Measurements from ENCODE around the gene IDI1.
A peak's percentile ranks its signal among the peaks of the same experiment; 100 is the strongest.
"Not testable (repeated sequence)": the region's sequence is repeated elsewhere in the genome, so short reads cannot be mapped to it uniquely, and the experiment has no call there.

Gene IDI1

DNA sequence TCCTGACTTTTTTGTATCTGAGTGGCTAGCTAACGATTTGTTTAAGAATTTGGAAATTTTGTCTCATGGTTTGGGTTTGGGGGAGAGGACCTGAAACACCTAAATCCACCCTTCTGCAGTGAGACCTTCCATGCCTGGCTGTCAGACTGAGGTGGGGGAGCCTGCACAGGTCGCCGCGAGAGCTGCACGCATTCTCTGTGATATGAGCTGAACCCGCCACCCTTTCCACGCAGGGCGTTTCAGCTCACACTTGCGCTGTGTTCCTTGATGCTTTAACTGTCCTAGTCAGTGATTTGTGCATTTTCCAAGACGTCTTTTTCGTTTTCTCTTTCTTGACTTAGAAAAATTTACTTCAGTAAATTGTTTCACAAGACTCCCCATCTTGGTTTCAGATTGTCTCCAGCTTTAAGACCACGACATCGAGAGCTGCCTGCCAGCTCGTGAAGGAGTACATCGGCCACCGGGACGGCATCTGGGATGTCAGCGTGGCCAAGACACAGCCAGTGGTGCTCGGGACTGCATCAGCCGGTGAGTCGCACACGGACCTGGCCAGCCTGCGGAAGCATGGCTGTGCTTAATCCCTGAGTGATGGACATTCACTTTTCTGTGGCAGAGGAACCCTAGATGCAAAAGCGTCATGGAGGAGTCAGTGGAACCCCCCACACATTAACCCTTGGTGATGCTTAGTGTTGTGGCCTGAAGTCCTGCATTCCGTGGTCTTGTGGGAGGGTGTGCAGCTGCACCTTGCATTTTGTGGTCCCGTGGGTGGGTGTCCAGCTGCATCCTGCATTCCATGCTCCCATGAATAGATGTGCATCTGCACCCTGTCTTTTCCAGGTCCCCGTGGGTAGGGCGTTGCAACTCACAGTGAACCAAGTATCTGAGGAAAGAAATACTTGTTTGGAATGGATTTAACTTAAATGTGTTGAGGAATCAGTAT, 35.4 kb upstream of the IDI1 start:
- Histone ChIP-seq H3K4me3 (ENCODE audit: low read length) (no peak overlapping the region), H3K4me1 (ENCODE audit: control insufficient read depth, insufficient read depth, low read length) (no peaks in the 10 kb centered on the region), H3K9ac (ENCODE audit: low read length) (no peak overlapping the region), H3K27me3 (replicated peaks; ENCODE audit: control insufficient read depth, insufficient read depth, low read length) (no peaks in the 10 kb centered on the region), H3K9me3 (ENCODE audit: control insufficient read depth, low read length) (no peaks in the 10 kb centered on the region), H3K36me3 (ENCODE audit: control insufficient read depth, insufficient read depth, low read length, severe bottlenecking) (peaks cover 96% of the 10 kb centered on the region)
- no peak for DNase-seq (ENCODE audit: low read depth)

DNA sequence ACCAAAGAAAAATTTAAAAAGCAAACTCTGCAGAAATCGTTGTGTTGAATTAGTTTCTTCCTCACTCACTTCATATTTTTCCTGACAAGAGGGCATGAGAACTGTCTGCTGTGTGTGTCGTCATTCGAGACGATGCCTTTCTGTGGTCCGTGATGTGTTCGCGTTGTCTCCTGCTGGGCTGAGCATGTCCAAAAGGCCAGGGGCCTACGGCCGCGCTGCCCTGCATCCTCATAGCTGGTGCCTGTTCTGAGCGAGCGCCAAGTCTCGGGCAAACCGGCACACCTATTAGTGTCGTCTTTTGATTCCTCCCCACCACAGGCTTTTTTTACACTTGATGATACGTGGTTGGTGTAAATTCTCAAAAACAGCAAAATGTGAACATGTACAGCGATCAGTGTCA, 34.7 kb upstream of the IDI1 start:
- Histone ChIP-seq H3K36me3 (ENCODE audit: control insufficient read depth, insufficient read depth, low read length, severe bottlenecking) (peaks cover 95% of the 10 kb centered on the region), H3K4me1 (ENCODE audit: control insufficient read depth, insufficient read depth, low read length) (no peaks in the 10 kb centered on the region)
- DNase-seq (ENCODE audit: low read depth): no peak

DNA sequence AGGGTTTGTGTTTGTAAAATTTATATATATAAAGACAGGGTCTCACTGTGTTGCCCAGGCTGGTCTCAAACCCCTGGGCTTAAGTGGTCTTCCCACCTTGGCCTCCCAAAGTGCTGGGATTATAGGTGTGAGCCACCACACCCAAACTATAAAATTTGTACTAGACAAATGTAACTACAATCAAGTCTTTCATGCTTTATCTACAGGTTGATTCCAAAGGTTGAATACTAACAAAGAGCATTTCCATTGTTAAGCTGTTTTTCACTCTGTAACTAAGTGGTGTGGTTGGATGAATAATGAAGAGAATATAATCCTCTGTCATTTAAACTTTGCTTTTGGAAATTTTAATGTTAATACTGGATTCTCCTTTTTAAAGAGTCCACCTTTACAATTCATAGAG, 29.7 kb upstream of the IDI1 start:
- no peaks in the 10 kb centered on the region for H3K9me3 ChIP-seq (ENCODE audit: control insufficient read depth, low read length)
- H3K27me3 ChIP-seq (replicated peaks; ENCODE audit: control insufficient read depth, insufficient read depth, low read length): no peaks in the 10 kb centered on the region
- DNase-seq (ENCODE audit: low read depth): no peak
- H3K9ac ChIP-seq (ENCODE audit: low read length): no peak overlapping the region
- no peaks in the 10 kb centered on the region for H3K4me1 ChIP-seq (ENCODE audit: control insufficient read depth, insufficient read depth, low read length)
- H3K4me3 ChIP-seq (ENCODE audit: low read length): no peak overlapping the region
- peaks cover 67% of the 10 kb centered on the region for H3K36me3 ChIP-seq (ENCODE audit: control insufficient read depth, insufficient read depth, low read length, severe bottlenecking)

More for the DNA sequence above, 34.7 kb upstream of the IDI1 start:
- no peaks in the 10 kb centered on the region for H3K27me3 ChIP-seq (replicated peaks; ENCODE audit: control insufficient read depth, insufficient read depth, low read length)
- no peaks in the 10 kb centered on the region for H3K9me3 ChIP-seq (ENCODE audit: control insufficient read depth, low read length)
- H3K9ac ChIP-seq (ENCODE audit: low read length): no peak overlapping the region
- no peak overlapping the region for H3K4me3 ChIP-seq (ENCODE audit: low read length)

DNA sequence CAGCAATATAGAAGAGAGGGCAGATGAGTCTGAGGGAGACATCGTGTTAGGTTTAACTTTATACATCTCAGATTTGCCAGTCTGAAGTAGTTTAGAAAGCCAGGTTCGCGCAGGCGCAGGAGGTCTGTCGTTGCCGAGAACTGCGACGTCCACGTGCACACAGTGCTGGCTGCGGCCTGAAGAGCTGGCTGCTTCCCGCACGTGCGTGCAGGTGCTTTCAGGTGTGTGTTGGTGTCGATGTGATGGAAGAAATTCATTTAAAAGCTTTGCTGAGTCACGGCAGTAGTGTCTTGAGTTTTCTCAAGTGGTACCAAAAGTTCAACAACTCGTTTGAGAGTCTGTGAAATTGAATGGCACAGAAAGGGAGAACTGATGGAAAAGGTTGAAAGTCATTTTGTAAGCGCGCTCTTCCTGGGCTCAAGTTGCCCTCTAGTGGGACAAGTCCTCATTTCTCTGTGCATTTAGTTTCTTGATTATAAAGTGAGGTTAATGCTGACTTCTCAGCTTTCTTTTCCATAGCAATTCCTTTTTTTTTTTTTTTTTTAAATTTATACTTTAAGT, 25.9 kb upstream of the IDI1 start:
- Histone ChIP-seq H3K9me3 (ENCODE audit: control insufficient read depth, low read length) (no peaks in the 10 kb centered on the region), H3K9ac (ENCODE audit: low read length) (no peak overlapping the region), H3K27me3 (replicated peaks; ENCODE audit: control insufficient read depth, insufficient read depth, low read length) (no peaks in the 10 kb centered on the region), H3K36me3 (ENCODE audit: control insufficient read depth, insufficient read depth, low read length, severe bottlenecking) (peaks cover 48% of the 10 kb centered on the region), H3K4me3 (ENCODE audit: low read length) (no peak overlapping the region), H3K4me1 (ENCODE audit: control insufficient read depth, insufficient read depth, low read length) (peaks cover 9% of the 10 kb centered on the region)
- no peak for DNase-seq (ENCODE audit: low read depth)

DNA sequence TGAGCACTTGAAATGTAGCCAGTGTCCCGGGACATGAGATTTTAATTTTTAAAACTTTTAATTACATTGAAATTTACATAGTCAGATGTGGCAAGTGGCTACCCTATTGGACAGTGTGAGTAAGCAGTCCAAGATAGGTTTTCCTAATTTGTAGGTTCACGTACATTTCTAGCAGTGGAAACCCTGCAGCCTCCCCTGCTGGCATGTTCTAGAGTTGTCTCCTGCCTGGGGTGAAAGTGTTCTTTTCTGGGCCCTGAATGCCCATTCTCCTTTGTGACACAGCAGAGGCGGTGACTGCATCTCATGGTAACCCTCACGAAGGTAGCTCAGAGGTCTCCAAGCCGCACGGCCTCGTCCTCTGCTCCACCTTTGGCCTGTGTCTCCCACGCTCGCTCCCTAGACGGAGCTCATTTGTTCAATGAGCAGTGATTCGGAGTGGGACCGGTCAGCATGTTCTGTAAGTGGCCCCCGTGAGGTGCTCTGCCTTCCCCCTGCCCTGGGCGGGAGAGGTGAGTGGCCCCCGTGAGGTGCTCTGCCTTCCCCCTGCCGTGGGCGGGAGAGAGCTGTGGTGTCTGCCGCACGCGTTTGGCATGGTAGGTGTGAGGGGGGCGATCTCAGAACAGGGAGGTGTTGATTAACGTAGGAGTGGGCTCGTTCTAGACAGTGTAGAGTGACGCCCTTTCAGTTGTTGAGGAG, 25.3 kb upstream of the IDI1 start:
- H3K4me1 ChIP-seq (ENCODE audit: control insufficient read depth, insufficient read depth, low read length): peaks cover 14% of the 10 kb centered on the region
- no peak overlapping the region for H3K4me3 ChIP-seq (ENCODE audit: low read length)
- no peak for DNase-seq (ENCODE audit: low read depth)
- H3K27me3 ChIP-seq (replicated peaks; ENCODE audit: control insufficient read depth, insufficient read depth, low read length): no peaks in the 10 kb centered on the region
- no peak overlapping the region for H3K9ac ChIP-seq (ENCODE audit: low read length)
- no peaks in the 10 kb centered on the region for H3K9me3 ChIP-seq (ENCODE audit: control insufficient read depth, low read length)
- H3K36me3 ChIP-seq (ENCODE audit: control insufficient read depth, insufficient read depth, low read length, severe bottlenecking): peaks cover 42% of the 10 kb centered on the region

DNA sequence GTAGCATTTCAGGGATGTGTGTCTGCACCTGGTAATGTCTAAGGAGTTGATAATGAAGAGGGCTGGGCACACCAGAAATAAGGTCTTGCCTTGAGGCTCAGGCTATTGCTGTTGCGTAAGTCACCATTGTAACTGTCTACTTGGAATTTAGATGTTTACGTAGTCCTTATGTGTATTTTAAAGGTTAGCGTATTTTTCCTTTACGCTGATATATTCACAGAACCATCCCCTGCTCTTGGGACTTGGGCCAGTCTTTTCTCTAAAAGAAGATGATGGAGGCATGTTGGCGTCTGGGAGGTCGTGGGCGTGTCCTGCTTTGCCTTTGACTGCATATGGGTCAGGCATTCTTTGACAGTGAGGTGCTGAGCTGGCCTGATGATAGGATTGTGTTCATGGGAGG, 22.0 kb upstream of the IDI1 start:
- Histone ChIP-seq H3K27me3 (replicated peaks; ENCODE audit: control insufficient read depth, insufficient read depth, low read length) (no peaks in the 10 kb centered on the region), H3K4me3 (ENCODE audit: low read length) (no peak overlapping the region)
- DNase-seq (ENCODE audit: low read depth): peak; percentile 13

DNA sequence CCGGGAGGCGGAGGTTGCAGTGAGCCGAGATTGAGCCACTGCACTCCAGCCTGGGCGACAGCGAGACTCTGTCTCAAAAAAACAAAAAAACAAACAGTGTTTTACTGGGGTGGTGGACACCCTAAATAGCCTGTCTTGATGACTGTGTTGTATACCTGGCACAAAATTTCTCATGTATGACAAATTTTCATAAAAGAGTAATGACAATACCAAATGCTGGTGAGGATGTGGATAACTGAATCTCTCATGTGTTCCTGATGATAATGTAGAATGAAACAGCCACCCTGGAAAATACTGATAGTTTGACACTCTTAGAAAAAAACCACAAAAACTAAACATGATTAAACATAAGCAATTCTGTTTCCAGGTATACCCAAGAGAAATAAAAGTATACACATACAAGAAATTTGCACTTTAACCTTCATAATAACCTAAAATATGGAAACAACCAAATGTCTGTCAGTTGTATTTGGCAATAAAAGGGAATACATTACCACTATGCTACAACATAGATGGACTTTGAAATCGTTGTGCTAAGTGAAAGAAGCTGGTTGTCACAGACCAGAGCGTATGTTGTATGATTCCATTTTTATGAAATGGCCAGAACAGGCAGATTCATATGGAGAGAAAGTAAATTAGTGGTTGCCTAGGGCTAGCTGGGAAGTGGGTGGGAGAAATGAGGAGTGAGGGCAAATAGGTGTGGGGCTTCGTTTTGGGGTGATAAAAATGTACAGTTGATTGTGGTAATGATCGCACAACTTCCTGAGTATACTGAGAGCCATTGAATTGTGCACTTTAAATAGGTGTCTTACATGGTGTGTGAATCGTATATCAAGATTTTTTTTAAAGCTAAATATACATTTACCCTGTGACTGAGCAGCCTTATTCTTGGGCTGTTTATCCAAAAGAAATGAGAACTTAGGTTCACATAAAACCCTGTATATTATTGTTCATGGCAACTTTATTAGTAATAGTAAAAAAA, 19.8 kb upstream of the IDI1 start:
- H3K36me3 ChIP-seq (ENCODE audit: control insufficient read depth, insufficient read depth, low read length, severe bottlenecking): peaks cover 24% of the 10 kb centered on the region
- no peak for DNase-seq (ENCODE audit: low read depth)

More for the DNA sequence above, 22.0 kb upstream of the IDI1 start:
- Histone ChIP-seq H3K9ac (ENCODE audit: low read length) (no peak overlapping the region), H3K36me3 (ENCODE audit: control insufficient read depth, insufficient read depth, low read length, severe bottlenecking) (peaks cover 28% of the 10 kb centered on the region), H3K4me1 (ENCODE audit: control insufficient read depth, insufficient read depth, low read length) (peaks cover 14% of the 10 kb centered on the region), H3K9me3 (ENCODE audit: control insufficient read depth, low read length) (no peaks in the 10 kb centered on the region)

DNA sequence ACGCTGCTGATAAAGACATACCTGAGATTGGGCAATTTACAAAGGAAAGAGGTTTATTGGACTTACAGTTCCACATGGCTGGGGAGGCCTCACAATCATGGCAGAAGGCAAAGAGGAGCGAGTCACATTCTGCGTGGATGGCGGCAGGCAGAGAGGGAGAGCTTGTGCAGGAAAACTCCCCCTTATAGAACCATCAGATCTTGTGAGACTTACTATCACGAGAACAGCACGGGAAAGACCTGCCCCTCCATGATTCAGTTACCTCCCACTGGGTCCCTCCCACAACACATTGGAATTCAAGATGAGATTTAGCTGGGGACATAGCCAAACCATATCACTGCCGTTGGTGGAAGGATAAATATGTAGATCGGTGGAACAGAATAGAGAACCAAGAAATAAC, 17.8 kb upstream of the IDI1 start:
- H3K4me3 ChIP-seq (ENCODE audit: low read length); DNase-seq (ENCODE audit: low read depth); H3K27me3 ChIP-seq (replicated peaks; ENCODE audit: control insufficient read depth, insufficient read depth, low read length); H3K9me3 ChIP-seq (ENCODE audit: control insufficient read depth, low read length); H3K9ac ChIP-seq (ENCODE audit: low read length): not testable (repeated sequence)
- peaks cover 13% of the 10 kb centered on the region for H3K36me3 ChIP-seq (ENCODE audit: control insufficient read depth, insufficient read depth, low read length, severe bottlenecking)
- H3K4me1 ChIP-seq (ENCODE audit: control insufficient read depth, insufficient read depth, low read length): peaks cover 14% of the 10 kb centered on the region

More for the DNA sequence above, 19.8 kb upstream of the IDI1 start:
- peaks cover 14% of the 10 kb centered on the region for H3K4me1 ChIP-seq (ENCODE audit: control insufficient read depth, insufficient read depth, low read length)
- no peaks in the 10 kb centered on the region for H3K27me3 ChIP-seq (replicated peaks; ENCODE audit: control insufficient read depth, insufficient read depth, low read length)
- no peak overlapping the region for H3K4me3 ChIP-seq (ENCODE audit: low read length)
- H3K9ac ChIP-seq (ENCODE audit: low read length): no peak overlapping the region
- H3K9me3 ChIP-seq (ENCODE audit: control insufficient read depth, low read length): no peaks in the 10 kb centered on the region

DNA sequence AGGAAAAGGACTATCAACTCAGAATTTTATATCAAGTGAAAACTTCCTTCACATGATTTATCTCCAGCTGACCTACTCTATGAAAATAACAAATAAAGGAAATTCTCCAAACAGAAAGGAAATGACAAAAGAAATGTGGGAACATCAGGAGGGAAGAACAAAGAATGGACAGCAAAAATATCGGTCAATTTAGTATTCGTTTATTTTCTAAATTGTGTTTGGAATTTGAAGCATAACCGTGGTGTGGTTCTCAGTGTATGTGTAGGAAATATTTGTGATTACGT, 16.0 kb upstream of the IDI1 start:
- Histone ChIP-seq H3K36me3 (ENCODE audit: control insufficient read depth, insufficient read depth, low read length, severe bottlenecking) (peaks cover 13% of the 10 kb centered on the region), H3K9me3 (ENCODE audit: control insufficient read depth, low read length) (no peaks in the 10 kb centered on the region), H3K4me1 (ENCODE audit: control insufficient read depth, insufficient read depth, low read length) (peaks cover 6% of the 10 kb centered on the region), H3K27me3 (replicated peaks; ENCODE audit: control insufficient read depth, insufficient read depth, low read length) (no peaks in the 10 kb centered on the region), H3K4me3 (ENCODE audit: low read length) (no peak overlapping the region), H3K9ac (ENCODE audit: low read length) (no peak overlapping the region)
- DNase-seq (ENCODE audit: low read depth): no peak

DNA sequence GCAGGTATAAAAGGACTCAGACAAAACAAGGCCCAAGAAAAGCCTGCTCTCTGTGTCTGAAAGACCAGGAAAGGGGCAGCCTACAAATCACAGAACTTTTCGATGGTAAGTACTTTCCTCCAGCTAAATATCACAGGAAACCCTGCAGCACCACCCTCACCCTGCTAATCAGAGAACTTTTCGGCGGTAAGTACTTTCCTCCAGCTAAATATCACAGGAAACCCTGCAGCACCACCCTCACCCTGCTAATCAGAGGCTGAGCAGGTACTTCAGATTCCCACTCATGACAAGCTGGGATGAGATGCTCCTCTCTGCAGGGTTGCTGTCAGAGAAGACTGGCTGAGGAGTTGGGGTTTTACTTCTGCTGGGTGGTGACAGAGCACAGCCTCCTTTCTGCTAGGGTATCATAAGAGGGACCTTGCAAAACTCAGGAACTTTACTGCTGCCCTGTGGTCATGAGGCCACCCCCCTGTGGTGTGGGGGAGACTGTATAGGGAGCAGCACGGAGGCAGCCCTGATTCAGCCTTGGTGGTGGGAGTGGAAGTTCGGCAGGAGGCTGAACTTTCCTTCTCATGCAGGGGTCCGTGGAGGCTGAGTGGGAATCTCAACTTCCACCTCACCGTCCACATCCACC, 14.4 kb upstream of the IDI1 start:
- Histone ChIP-seq H3K9ac (ENCODE audit: low read length) (no peak overlapping the region), H3K36me3 (ENCODE audit: control insufficient read depth, insufficient read depth, low read length, severe bottlenecking) (peaks cover 18% of the 10 kb centered on the region), H3K4me1 (ENCODE audit: control insufficient read depth, insufficient read depth, low read length) (no peaks in the 10 kb centered on the region), H3K4me3 (ENCODE audit: low read length) (no peak overlapping the region), H3K27me3 (replicated peaks; ENCODE audit: control insufficient read depth, insufficient read depth, low read length) (no peaks in the 10 kb centered on the region), H3K9me3 (ENCODE audit: control insufficient read depth, low read length) (no peaks in the 10 kb centered on the region)
- DNase-seq (ENCODE audit: low read depth): no peak

Measured in adipocyte (in vitro differentiated cells).